ENCODE results near the gene ACOT7. TPM values are rescaled to one million over a fixed set of nuclear protein-coding genes. Genes with fewer than 3 reads are reported as not detected.

The ACOT7 gene
- total RNA-seq, 1 experiment from 2014 or later: 120 TPM

GRCh38 chr1:6316240-6317097 is 77.1 kb downstream of the ACOT7 start:
- Histone ChIP-seq H3K27me3 (ENCODE audit: control insufficient read depth, insufficient read depth, low read length) (no peaks in the 10 kb centered on the region), H3K36me3 (ENCODE audit: control insufficient read depth, insufficient read depth, low read length) (no peaks in the 10 kb centered on the region), H3K4me1 (ENCODE audit: control insufficient read depth, insufficient read depth, low read length) (no peaks in the 10 kb centered on the region), H3K27ac (ENCODE audit: low read length) (no peak overlapping the region), H3K9me3 (ENCODE audit: control insufficient read depth, insufficient read depth, low read depth, low read length) (no peaks in the 10 kb centered on the region), H3K4me3 (ENCODE audit: low read depth in 2 of 2, low read length in 2 of 2) (no peak overlapping the region)
- ChIA-PET CTCF (interaction anchor here (0.7 kb wide), 1 partner anchor 70 kb away, joined by 3 read pairs; no protein-coding TSS in a partner anchor), POLR2A (no interaction called here)
- ATAC-seq (no peak), DNase-seq (ENCODE audit: low read depth, low spot score) (no peak)
- no TSS peak for BruUV-seq (replicated peaks)
- intact Hi-C loops (cut with micrococcal nuclease; ENCODE audit: unreplicated experiment): no loop called here
- in situ Hi-C loops (cut with HindIII; ENCODE audit: low pct_unique_long_range_greater_than_20kb, low sequenced_read_pairs): no loop called here
- TF ChIP-seq POLR2AphosphoS5 (IDR thresholded peaks at IDR 0.05; ENCODE audit: low read depth, low read length): no peak
- TF ChIP-seq SIN3A (IDR thresholded peaks at IDR 0.05; ENCODE audit: borderline replicate concordance, insufficient read depth, low read depth, low read length): no peak
- TF ChIP-seq REST (IDR thresholded peaks at IDR 0.05; ENCODE audit: insufficient read depth in 1 of 2, low read depth in 2 of 2, low read length in 1 of 2): no peak
- TF ChIP-seq TCF7L2 (IDR thresholded peaks at IDR 0.05; ENCODE audit: low read depth, low read length): no peak

- ChIA-PET POLR2A (no interaction called here), CTCF (no interaction called here)
- in situ Hi-C loops (cut with HindIII; ENCODE audit: low pct_unique_long_range_greater_than_20kb, low sequenced_read_pairs): no loop called here
- Histone ChIP-seq H3K27me3 (ENCODE audit: control insufficient read depth, insufficient read depth, low read length) (no peaks in the 10 kb centered on the region), H3K36me3 (ENCODE audit: control insufficient read depth, insufficient read depth, low read length) (no peaks in the 10 kb centered on the region), H3K9me3 (ENCODE audit: control insufficient read depth, insufficient read depth, low read depth, low read length) (no peaks in the 10 kb centered on the region), H3K4me1 (ENCODE audit: control insufficient read depth, insufficient read depth, low read length) (no peaks in the 10 kb centered on the region), H3K27ac (ENCODE audit: low read length) (no peak overlapping the region), H3K4me3 (ENCODE audit: low read depth in 2 of 2, low read length in 2 of 2) (no peak overlapping the region)
- DNase-seq (ENCODE audit: low read depth, low spot score) (no peak), ATAC-seq (no peak)
- BruUV-seq (replicated peaks): no TSS peak
- TF ChIP-seq TCF7L2 (IDR thresholded peaks at IDR 0.05; ENCODE audit: low read depth, low read length) (no peak), POLR2AphosphoS5 (IDR thresholded peaks at IDR 0.05; ENCODE audit: low read depth, low read length) (no peak), CTCF (IDR thresholded peaks at IDR 0.05) (no peak), REST (IDR thresholded peaks at IDR 0.05; ENCODE audit: insufficient read depth in 1 of 2, low read depth in 2 of 2, low read length in 1 of 2) (no peak), SIN3A (IDR thresholded peaks at IDR 0.05; ENCODE audit: borderline replicate concordance, insufficient read depth, low read depth, low read length) (no peak)
- intact Hi-C loops (cut with micrococcal nuclease; ENCODE audit: unreplicated experiment): no loop called here
These were observed 79.1 kb downstream of the ACOT7 start for GRCh38 chr1:6314503-6314902.

All from Panc1 (cell line).